Measurements from ENCODE around the gene ZNF423.
A peak's percentile ranks its signal among the peaks of the same experiment; 100 is the strongest.

Gene ZNF423

GRCh38 chr16:49488336-49488735 lies 367.6 kb downstream of the ZNF423 start:
- no peak for DNase-seq (ENCODE audit: low read depth in 4 of 4, low spot score in 1 of 4)

- DNase-seq (ENCODE audit: low read depth in 4 of 4, low spot score in 1 of 4): no peak
Observed at GRCh38 chr16:49487746-49488145, 368.2 kb downstream of the ZNF423 start.

GRCh38 chr16:49486400-49486799 lies 369.5 kb downstream of the ZNF423 start:
- no peak for DNase-seq (ENCODE audit: low read depth in 4 of 4, low spot score in 1 of 4)

- no peak for DNase-seq (ENCODE audit: low read depth in 4 of 4, low spot score in 1 of 4)
Observed at GRCh38 chr16:49485663-49486062, 370.2 kb downstream of the ZNF423 start.

GRCh38 chr16:49484936-49485335 lies 371.0 kb downstream of the ZNF423 start:
- DNase-seq (ENCODE audit: low read depth in 4 of 4, low spot score in 1 of 4): no peak

- peak in 2 of 4 experiments; percentile 9 to 14 for DNase-seq (ENCODE audit: low read depth in 4 of 4, low spot score in 1 of 4)
Observed at GRCh38 chr16:49484451-49484849, 371.5 kb downstream of the ZNF423 start.

- DNase-seq (ENCODE audit: low read depth in 4 of 4, low spot score in 1 of 4): no peak
Observed at GRCh38 chr16:49483651-49484450, 372.1 kb downstream of the ZNF423 start.

GRCh38 chr16:49483251-49483650 lies 372.7 kb downstream of the ZNF423 start:
- DNase-seq (ENCODE audit: low read depth in 4 of 4, low spot score in 1 of 4): no peak

GRCh38 chr16:49482690-49483089 lies 373.2 kb downstream of the ZNF423 start:
- no peak for DNase-seq (ENCODE audit: low read depth in 4 of 4, low spot score in 1 of 4)

GRCh38 chr16:49478616-49479015 lies 377.3 kb downstream of the ZNF423 start:
- DNase-seq (ENCODE audit: low read depth in 4 of 4, low spot score in 1 of 4): no peak

GRCh38 chr16:49478107-49478506 lies 377.8 kb downstream of the ZNF423 start:
- no peak for DNase-seq (ENCODE audit: low read depth in 4 of 4, low spot score in 1 of 4)

- DNase-seq (ENCODE audit: low read depth in 4 of 4, low spot score in 1 of 4): no peak
Observed at GRCh38 chr16:49477250-49477895, 378.5 kb downstream of the ZNF423 start.

- no peak for DNase-seq (ENCODE audit: low read depth in 4 of 4, low spot score in 1 of 4)
Observed at GRCh38 chr16:49474741-49475140, 381.2 kb downstream of the ZNF423 start.

- no peak for DNase-seq (ENCODE audit: low read depth in 4 of 4, low spot score in 1 of 4)
Observed at GRCh38 chr16:49473773-49474172, 382.1 kb downstream of the ZNF423 start.

- DNase-seq (ENCODE audit: low read depth in 4 of 4, low spot score in 1 of 4): no peak
Observed at GRCh38 chr16:49473131-49473530, 382.8 kb downstream of the ZNF423 start.

GRCh38 chr16:49472598-49472997 lies 383.3 kb downstream of the ZNF423 start:
- no peak for DNase-seq (ENCODE audit: low read depth in 4 of 4, low spot score in 1 of 4)

- DNase-seq (ENCODE audit: low read depth in 4 of 4, low spot score in 1 of 4): no peak
Observed at GRCh38 chr16:49471038-49471727, 384.7 kb downstream of the ZNF423 start.

GRCh38 chr16:49470513-49470991 lies 385.4 kb downstream of the ZNF423 start:
- no peak for DNase-seq (ENCODE audit: low read depth in 4 of 4, low spot score in 1 of 4)

GRCh38 chr16:49469930-49470451 lies 385.9 kb downstream of the ZNF423 start:
- no peak for DNase-seq (ENCODE audit: low read depth in 4 of 4, low spot score in 1 of 4)

- no peak for DNase-seq (ENCODE audit: low read depth in 4 of 4, low spot score in 1 of 4)
Observed at GRCh38 chr16:49469311-49469670, 386.6 kb downstream of the ZNF423 start.

- no peak for DNase-seq (ENCODE audit: low read depth in 4 of 4, low spot score in 1 of 4)
Observed at GRCh38 chr16:49468611-49469310, 387.2 kb downstream of the ZNF423 start.

Data from stimulated activated CD4-positive, alpha-beta T cell treated with anti-CD3 and anti-CD28 coated beads, Interleukin-1b, Interleukin-23, amount 100 ng/mL, for 24 hours (primary cell).